GM18909 (cell line): ENCODE results near the gene TMEM132C.
"Not testable (repeated sequence)": the region's sequence is repeated elsewhere in the genome, so short reads cannot be mapped to it uniquely, and the experiment has no call there.

Source experiments
- ATAC-seq: cut with Tn5 transposase; IDR thresholded peaks from one replicate; pipeline ENCODE4 v1.9.1; 2021; ENCODE audit warnings: mild to moderate bottlenecking; ENCODE audit not compliant: unreplicated experiment, poor library complexity

TMEM132C gene

GRCh38 chr12:128600886-128601285 lies 333.9 kb downstream of the TMEM132C start:
- ATAC-seq: no peak

GRCh38 chr12:128603573-128604115 lies 336.7 kb downstream of the TMEM132C start:
- ATAC-seq: no peak

- not testable (repeated sequence) for ATAC-seq
Measured at GRCh38 chr12:128604219-128604618, 337.2 kb downstream of the TMEM132C start.

- ATAC-seq: no peak
Measured at GRCh38 chr12:128606051-128606450, 339.1 kb downstream of the TMEM132C start.

GRCh38 chr12:128606538-128606937 lies 339.6 kb downstream of the TMEM132C start:
- ATAC-seq: no peak

GRCh38 chr12:128606970-128607369 lies 340.0 kb downstream of the TMEM132C start:
- no peak for ATAC-seq

GRCh38 chr12:128607641-128608040 lies 340.7 kb downstream of the TMEM132C start:
- no peak for ATAC-seq

GRCh38 chr12:128609861-128610260 lies 342.9 kb downstream of the TMEM132C start:
- no peak for ATAC-seq

GRCh38 chr12:128611736-128612135 lies 344.8 kb downstream of the TMEM132C start:
- ATAC-seq: no peak

GRCh38 chr12:128612150-128612850 lies 345.3 kb downstream of the TMEM132C start:
- ATAC-seq: no peak

- ATAC-seq: no peak
Measured at GRCh38 chr12:128613837-128614590, 347.0 kb downstream of the TMEM132C start.

- ATAC-seq: no peak
Measured at GRCh38 chr12:128617304-128617833, 350.4 kb downstream of the TMEM132C start.

GRCh38 chr12:128619263-128619662 lies 352.3 kb downstream of the TMEM132C start:
- no peak for ATAC-seq

GRCh38 chr12:128621304-128621703 lies 354.3 kb downstream of the TMEM132C start:
- no peak for ATAC-seq

- ATAC-seq: no peak
Measured at GRCh38 chr12:128623748-128624147, 356.8 kb downstream of the TMEM132C start.

GRCh38 chr12:128626808-128627320 lies 359.9 kb downstream of the TMEM132C start:
- no peak for ATAC-seq

- ATAC-seq: no peak
Measured at GRCh38 chr12:128627659-128628058, 360.7 kb downstream of the TMEM132C start.

- no peak for ATAC-seq
Measured at GRCh38 chr12:128629979-128630378, 363.0 kb downstream of the TMEM132C start.

GRCh38 chr12:128637642-128638606 lies 371.0 kb downstream of the TMEM132C start:
- peak; percentile 99 for ATAC-seq

GRCh38 chr12:128639089-128639488 lies 372.1 kb downstream of the TMEM132C start:
- ATAC-seq: no peak
